SK-N-SH treated with all-trans-retinoic acid at 6 μM for 48 hours (cell line): ENCODE data around the gene DNAH11.

Experiments used
- ATAC-seq: fragments of 200-7000 bp; cut with Tn5 transposase; 3 replicates; pipeline ENCODE4 v1.9.1; 2020; ENCODE audit warnings: mild to moderate bottlenecking, moderate library complexity
- ARNTL ChIP-seq: fragments of 450-650 bp; formaldehyde crosslinking; IDR thresholded peaks from 2 replicates; pipeline ENCODE4 v1.5.0; 2020; ENCODE audit warnings: low read depth, mild to moderate bottlenecking, moderate library complexity, borderline replicate concordance
- BACH2 ChIP-seq: fragments of 250-450 bp; sonication (Bioruptor Pico); IDR thresholded peaks from 2 replicates; pipeline ENCODE4 v1.9.0; 2021; ENCODE audit warnings: mild to moderate bottlenecking, borderline replicate concordance
- CREB5 ChIP-seq: fragments of 250-450 bp; sonication (Bioruptor Pico); IDR thresholded peaks from 2 replicates; pipeline ENCODE4 v1.5.1; 2020; ENCODE audit warnings: low read depth, mild to moderate bottlenecking, moderate library complexity
- GLIS3 ChIP-seq: fragments of 250-450 bp; sonication (Bioruptor Pico); IDR thresholded peaks from 2 replicates; pipeline ENCODE4 v1.5.0; 2020; ENCODE audit warnings: mild to moderate bottlenecking, moderate library complexity
- ISL1 ChIP-seq: fragments of 250-450 bp; sonication (Bioruptor Pico); IDR thresholded peaks from 2 replicates; pipeline ENCODE4 v2.1.2; 2022; ENCODE audit warnings: mild to moderate bottlenecking, moderate library complexity
- OSR1 ChIP-seq: fragments of 250-450 bp; sonication (Bioruptor Pico); IDR thresholded peaks from 2 replicates; pipeline ENCODE4 v1.8.0; 2022; ENCODE audit warnings: moderate library complexity, mild to moderate bottlenecking, inconsistent platforms
- PATZ1 ChIP-seq: fragments of 250-450 bp; sonication (Bioruptor Pico); IDR thresholded peaks from 2 replicates; pipeline ENCODE4 v1.8.0; 2020; ENCODE audit warnings: mild to moderate bottlenecking, moderate library complexity, borderline replicate concordance
- POU6F1 ChIP-seq: fragments of 250-450 bp; sonication (Bioruptor Pico); IDR thresholded peaks from 2 replicates; pipeline ENCODE4 v1.8.0; 2021; ENCODE audit warnings: low read depth, mild to moderate bottlenecking, moderate library complexity, borderline replicate concordance
- PPARA ChIP-seq: fragments of 250-450 bp; sonication (Bioruptor Pico); IDR thresholded peaks from 2 replicates; pipeline ENCODE4 v1.5.0; 2020; ENCODE audit warnings: mild to moderate bottlenecking, borderline replicate concordance
- RARB ChIP-seq: fragments of 250-450 bp; sonication (Bioruptor Pico); IDR thresholded peaks from 2 replicates; pipeline ENCODE4 v1.8.0; 2021; ENCODE audit warnings: mild to moderate bottlenecking, moderate library complexity
- SNAI2 ChIP-seq: fragments of 250-450 bp; sonication (Bioruptor Pico); IDR thresholded peaks from 2 replicates; pipeline ENCODE4 v1.5.0; 2020; ENCODE audit warnings: mild to moderate bottlenecking, moderate library complexity
- TOX ChIP-seq: fragments of 250-450 bp; sonication (Bioruptor Pico); IDR thresholded peaks from 2 replicates; pipeline ENCODE4 v1.8.0; 2021; ENCODE audit warnings: mild to moderate bottlenecking, moderate library complexity, borderline replicate concordance
- TSHZ2 ChIP-seq: fragments of 250-450 bp; sonication (Bioruptor Pico); IDR thresholded peaks from 2 replicates; pipeline ENCODE4 v1.5.0; 2020; ENCODE audit warnings: mild to moderate bottlenecking, moderate library complexity
- ZC3H10 ChIP-seq: fragments of 250-450 bp; sonication (Bioruptor Pico); IDR thresholded peaks from 2 replicates; pipeline ENCODE4 v1.5.1; 2021; ENCODE audit warnings: mild to moderate bottlenecking, moderate library complexity
- ZFP3 ChIP-seq: fragments of 250-450 bp; sonication (Bioruptor Pico); IDR thresholded peaks from 2 replicates; pipeline ENCODE4 v1.5.0; 2020; ENCODE audit warnings: mild to moderate bottlenecking, moderate library complexity
- ZFP30 ChIP-seq: fragments of 450-650 bp; formaldehyde crosslinking; IDR thresholded peaks from 2 replicates; pipeline ENCODE4 v1.5.0; 2022; ENCODE audit warnings: mild to moderate bottlenecking, moderate library complexity
- ZNF565 ChIP-seq: fragments of 450-650 bp; formaldehyde crosslinking; conservative IDR thresholded peaks from 2 replicates; pipeline ENCODE4 v1.5.0; 2020; ENCODE audit warnings: low read depth, mild to moderate bottlenecking, moderate library complexity
- ZNF70 ChIP-seq: fragments of 450-650 bp; formaldehyde crosslinking; IDR thresholded peaks from 2 replicates; pipeline ENCODE4 v1.5.0; 2020; ENCODE audit warnings: mild to moderate bottlenecking, moderate library complexity

The DNAH11 gene

GRCh38 chr7:21768279-21768678, 225.4 kb downstream of the DNAH11 start (continued):
- TF ChIP-seq BACH2 (CRISPR knock-in tag), result no peak
- no peak for TF ChIP-seq ZNF565 (CRISPR knock-in tag)
- TF ChIP-seq TSHZ2, result no peak
- TF ChIP-seq ZFP30, result no peak
- no peak for TF ChIP-seq GLIS3 (CRISPR knock-in tag)

- TF ChIP-seq PATZ1 (CRISPR knock-in tag) (no peak), POU6F1 (CRISPR knock-in tag) (no peak), SNAI2 (CRISPR knock-in tag) (no peak), ISL1 (CRISPR knock-in tag) (no peak), BACH2 (CRISPR knock-in tag) (no peak), ZNF70 (CRISPR knock-in tag) (no peak), RARB (CRISPR knock-in tag) (no peak), ARNTL (no peak), ZC3H10 (no peak), TOX (CRISPR knock-in tag) (no peak), GLIS3 (CRISPR knock-in tag) (no peak)
- no peak for ATAC-seq
Observed at GRCh38 chr7:21771266-21771665, 228.4 kb downstream of the DNAH11 start.

GRCh38 chr7:21771906-21772610, 229.2 kb downstream of the DNAH11 start:
- no peak for TF ChIP-seq PPARA (CRISPR knock-in tag)
- TF ChIP-seq ZNF70 (CRISPR knock-in tag), result no peak
- TF ChIP-seq TOX (CRISPR knock-in tag), result no peak
- no peak for TF ChIP-seq ZNF565 (CRISPR knock-in tag)
- TF ChIP-seq OSR1 (CRISPR knock-in tag), result no peak
- no peak for TF ChIP-seq ZFP3 (CRISPR knock-in tag)
- no peak for TF ChIP-seq RARB (CRISPR knock-in tag)
- no peak for TF ChIP-seq CREB5 (CRISPR knock-in tag)
- no peak for TF ChIP-seq ARNTL
- no peak for TF ChIP-seq TSHZ2
- no peak for TF ChIP-seq ZC3H10
- no peak for TF ChIP-seq PATZ1 (CRISPR knock-in tag)
- ATAC-seq, result no peak
